Neural progenitor cell (in vitro differentiated cells): Measurements from ENCODE around the gene CACHD1. TPM values are rescaled to one million over a fixed set of nuclear protein-coding genes. Genes with fewer than 3 reads are reported as not detected.

Experiments
- DNase-seq: peaks from one replicate; pipeline ENCODE4 v3.0.0-alpha.2; 2016; ENCODE audit warnings: low spot score
- H2AFZ ChIP-seq: fragments of 200-600 bp; sonication (generic); replicated peaks from 2 replicates; pipeline ENCODE4 v1.6.1; 2016; ENCODE audit warnings: antibody characterized with exemption
- H3F3A ChIP-seq: fragments of 200-600 bp; sonication (generic); 2 replicates; pipeline ENCODE4 v1.6.1; 2016; ENCODE audit warnings: antibody characterized with exemption, low read depth
- H3K27ac ChIP-seq: fragments of 200-600 bp; sonication (generic); 2 replicates; pipeline ENCODE4 v1.5.1; 2016; ENCODE audit warnings: mild to moderate bottlenecking
- H3K27me3 ChIP-seq: fragments of 200-600 bp; sonication (generic); 2 replicates; pipeline ENCODE4 v1.6.1; 2016; ENCODE audit warnings: mild to moderate bottlenecking, moderate library complexity
- H3K36me3 ChIP-seq: fragments of 200-600 bp; sonication (generic); 2 replicates; pipeline ENCODE4 v1.5.1; 2016
- H3K4me1 ChIP-seq: fragments of 200-600 bp; sonication (generic); 2 replicates; pipeline ENCODE4 v1.6.1; 2016; ENCODE audit warnings: mixed run types
- H3K4me2 ChIP-seq: fragments of 200-600 bp; sonication (generic); 2 replicates; pipeline ENCODE4 v1.6.1; 2016
- H3K4me3 ChIP-seq: fragments of 200-600 bp; sonication (generic); 2 replicates; pipeline ENCODE4 v1.5.1; 2016
- H3K79me2 ChIP-seq: fragments of 200-600 bp; sonication (generic); 2 replicates; pipeline ENCODE4 v1.6.1; 2016; ENCODE audit warnings: low read depth
- H3K9ac ChIP-seq: fragments of 200-600 bp; sonication (generic); 2 replicates; pipeline ENCODE4 v1.6.1; 2016
- H3K9me3 ChIP-seq: fragments of 200-600 bp; sonication (generic); 2 replicates; pipeline ENCODE4 v1.5.1; 2016; ENCODE audit warnings: low read depth
- H4K20me1 ChIP-seq: fragments of 200-600 bp; sonication (generic); 2 replicates; pipeline ENCODE4 v1.6.1; 2016; ENCODE audit warnings: low read depth
- H3K27ac Mint-ChIP-seq: 3 replicates; pipeline ENCODE4 v1.8.0; 2021; ENCODE audit warnings: mixed read lengths
- H3K27me3 Mint-ChIP-seq: 2 replicates; pipeline ENCODE4 v1.8.0; 2022; ENCODE audit warnings: low read depth, mild to moderate bottlenecking, inconsistent platforms, moderate library complexity, mixed read lengths; ENCODE audit not compliant: insufficient read depth
- H3K36me3 Mint-ChIP-seq: 3 replicates; pipeline ENCODE4 v1.8.0; 2021; ENCODE audit warnings: mixed read lengths
- H3K4me1 Mint-ChIP-seq: 3 replicates; pipeline ENCODE4 v1.8.0; 2021; ENCODE audit warnings: mixed read lengths
- H3K4me3 Mint-ChIP-seq: 3 replicates; pipeline ENCODE4 v1.8.0; 2021; ENCODE audit warnings: mild to moderate bottlenecking, moderate library complexity, mixed read lengths
- H3K9me3 Mint-ChIP-seq: 3 replicates; pipeline ENCODE4 v1.8.0; 2020; ENCODE audit warnings: mixed read lengths
- EZH2 ChIP-seq: fragments of 200-600 bp; sonication (generic); IDR thresholded peaks from 2 replicates; pipeline ENCODE4 v1.6.1; 2017; ENCODE audit warnings: antibody characterized with exemption, mild to moderate bottlenecking, moderate library complexity
- EZH2phosphoT487 ChIP-seq: fragments of 200-600 bp; sonication (generic); IDR thresholded peaks from 2 replicates; pipeline ENCODE4 v1.6.1; 2017; ENCODE audit warnings: antibody characterized with exemption
- total RNA-seq: library from RNA; depleted of rRNA; stranded (reverse); fragments of >200 nt; gene quantifications from 2 replicates; pipeline ENCODE4 v1.2.3, GENCODE V29; 2015; ENCODE audit warnings: low replicate concordance
- TF ChIP-seq, protein P1 (sequence below): fragments of 200-600 bp; sonication (generic); IDR thresholded peaks from 2 replicates; pipeline ENCODE4 v1.5.1; 2017; ENCODE audit warnings: antibody characterized with exemption, mild to moderate bottlenecking

The CACHD1 gene
- total RNA-seq, 1 donor from 2014 or later, result 61.0 TPM

DNA sequence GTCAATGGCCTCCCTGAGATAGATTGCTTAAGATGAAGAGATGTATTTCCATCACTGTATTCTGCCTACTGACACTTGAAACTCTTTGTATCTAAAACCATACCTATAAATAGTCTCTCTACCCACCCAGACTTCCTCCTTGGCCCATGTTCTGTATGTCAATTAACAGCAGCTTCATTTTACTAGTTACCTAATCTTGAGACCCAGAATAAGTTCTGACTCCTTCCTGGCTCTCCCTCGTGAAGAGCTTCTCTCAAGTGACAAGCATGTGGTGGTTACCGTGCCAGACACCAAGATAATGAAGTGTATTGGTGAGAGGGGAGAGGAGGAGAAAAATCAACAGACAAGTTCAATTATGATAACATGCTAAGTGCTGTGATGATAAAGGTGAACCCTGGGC is 146.1 kb downstream of the CACHD1 start:
- Histone ChIP-seq H3K4me1 (no peaks in the 10 kb centered on the region), H3K9me3 (no peaks in the 10 kb centered on the region), H3K9ac (no peak overlapping the region), H3K4me2 (no peak overlapping the region), H4K20me1 (no peaks in the 10 kb centered on the region), H3K79me2 (peaks cover 18% of the 10 kb centered on the region), H3K36me3 (no peaks in the 10 kb centered on the region), H3K27ac (no peak overlapping the region), H3F3A (no peaks in the 10 kb centered on the region), H3K4me3 (no peak overlapping the region), H3K27me3 (no peaks in the 10 kb centered on the region), H2AFZ (no peak overlapping the region)
- no peak overlapping the region for H3K4me3 Mint-ChIP-seq
- peaks cover 8% of the 10 kb centered on the region for H3K9me3 Mint-ChIP-seq
- H3K27me3 Mint-ChIP-seq, result peaks cover 9% of the 10 kb centered on the region
- no peak overlapping the region for H3K27ac Mint-ChIP-seq
- DNase-seq, result no peak
- peaks cover 73% of the 10 kb centered on the region for H3K36me3 Mint-ChIP-seq
- no peak for TF ChIP-seq EZH2phosphoT487
- no peak for TF ChIP-seq EZH2
- TF ChIP-seq, protein P1, sequence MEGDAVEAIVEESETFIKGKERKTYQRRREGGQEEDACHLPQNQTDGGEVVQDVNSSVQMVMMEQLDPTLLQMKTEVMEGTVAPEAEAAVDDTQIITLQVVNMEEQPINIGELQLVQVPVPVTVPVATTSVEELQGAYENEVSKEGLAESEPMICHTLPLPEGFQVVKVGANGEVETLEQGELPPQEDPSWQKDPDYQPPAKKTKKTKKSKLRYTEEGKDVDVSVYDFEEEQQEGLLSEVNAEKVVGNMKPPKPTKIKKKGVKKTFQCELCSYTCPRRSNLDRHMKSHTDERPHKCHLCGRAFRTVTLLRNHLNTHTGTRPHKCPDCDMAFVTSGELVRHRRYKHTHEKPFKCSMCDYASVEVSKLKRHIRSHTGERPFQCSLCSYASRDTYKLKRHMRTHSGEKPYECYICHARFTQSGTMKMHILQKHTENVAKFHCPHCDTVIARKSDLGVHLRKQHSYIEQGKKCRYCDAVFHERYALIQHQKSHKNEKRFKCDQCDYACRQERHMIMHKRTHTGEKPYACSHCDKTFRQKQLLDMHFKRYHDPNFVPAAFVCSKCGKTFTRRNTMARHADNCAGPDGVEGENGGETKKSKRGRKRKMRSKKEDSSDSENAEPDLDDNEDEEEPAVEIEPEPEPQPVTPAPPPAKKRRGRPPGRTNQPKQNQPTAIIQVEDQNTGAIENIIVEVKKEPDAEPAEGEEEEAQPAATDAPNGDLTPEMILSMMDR, result no peak
- H3K4me1 Mint-ChIP-seq, result no peaks in the 10 kb centered on the region

DNA sequence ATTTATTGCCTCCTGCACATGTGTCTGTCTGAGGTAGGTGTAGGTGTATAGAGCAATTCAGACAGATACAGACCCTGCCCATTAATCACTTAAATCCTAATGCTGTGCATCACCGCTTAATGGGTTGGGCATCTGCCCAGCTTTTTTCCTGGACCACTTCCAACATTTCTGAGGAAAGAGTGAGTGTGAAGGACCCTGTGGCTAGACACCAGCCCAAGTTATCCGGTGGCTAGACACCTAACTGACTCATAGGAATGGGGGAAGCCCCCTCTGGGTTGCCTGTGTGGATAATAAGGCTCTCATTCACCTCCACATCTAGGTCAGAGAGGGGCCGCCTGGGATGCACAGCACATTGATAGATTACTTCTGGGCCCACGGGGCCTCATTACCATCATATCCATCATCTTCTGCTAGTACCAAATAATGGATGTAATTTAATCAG is 153.8 kb downstream of the CACHD1 start:
- Mint-ChIP-seq H3K36me3 (peaks cover 39% of the 10 kb centered on the region), H3K9me3 (no peaks in the 10 kb centered on the region), H3K27me3 (peaks cover 3% of the 10 kb centered on the region), H3K4me3 (no peak overlapping the region), H3K27ac (no peak overlapping the region), H3K4me1 (peaks cover 14% of the 10 kb centered on the region)
- no peak for DNase-seq
- Histone ChIP-seq H4K20me1 (peaks cover 13% of the 10 kb centered on the region), H3K4me1 (no peaks in the 10 kb centered on the region), H3K79me2 (peaks cover 6% of the 10 kb centered on the region), H3K9ac (no peak overlapping the region), H3K36me3 (no peaks in the 10 kb centered on the region), H2AFZ (no peak overlapping the region), H3K4me3 (no peak overlapping the region), H3K9me3 (no peaks in the 10 kb centered on the region), H3K27me3 (no peaks in the 10 kb centered on the region), H3K27ac (no peak overlapping the region), H3F3A (no peaks in the 10 kb centered on the region), H3K4me2 (no peak overlapping the region)
- TF ChIP-seq, protein P1, result no peak
- no peak for TF ChIP-seq EZH2phosphoT487
- no peak for TF ChIP-seq EZH2

DNA sequence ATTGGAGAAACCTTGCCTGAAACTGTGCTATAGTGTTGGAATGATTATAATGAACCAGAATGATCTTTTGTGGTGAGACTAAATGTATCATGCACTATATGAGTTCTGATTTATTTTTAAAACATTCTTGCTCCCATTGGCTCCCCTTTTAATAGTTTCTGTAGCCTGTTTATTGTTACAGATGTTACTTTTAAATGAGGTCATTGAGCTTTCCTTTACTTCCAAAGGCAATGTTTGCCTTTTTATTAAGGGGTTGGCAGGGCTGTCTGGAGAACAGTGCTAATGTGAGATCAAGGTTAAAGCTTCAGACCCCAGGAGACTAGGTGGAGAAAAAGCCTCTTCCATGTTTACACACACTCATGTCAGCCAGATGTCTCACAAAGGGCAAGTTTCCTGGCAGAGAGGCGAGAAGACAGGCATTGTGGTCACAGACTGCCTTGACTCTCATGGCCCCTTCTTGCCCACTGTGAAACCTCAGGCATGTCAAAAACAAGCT is 154.3 kb downstream of the CACHD1 start:
- Mint-ChIP-seq H3K9me3 (no peaks in the 10 kb centered on the region), H3K27ac (no peak overlapping the region), H3K36me3 (peaks cover 34% of the 10 kb centered on the region), H3K4me1 (peaks cover 15% of the 10 kb centered on the region), H3K4me3 (no peak overlapping the region), H3K27me3 (no peaks in the 10 kb centered on the region)
- H3K27me3 ChIP-seq, result no peaks in the 10 kb centered on the region
- H4K20me1 ChIP-seq, result peaks cover 13% of the 10 kb centered on the region
- no peak overlapping the region for H3K4me3 ChIP-seq
- no peak overlapping the region for H3K4me2 ChIP-seq
- no peak for DNase-seq
- H3K9ac ChIP-seq, result no peak overlapping the region
- no peak overlapping the region for H2AFZ ChIP-seq
- H3F3A ChIP-seq, result no peaks in the 10 kb centered on the region
- TF ChIP-seq, protein P1, result no peak
- TF ChIP-seq EZH2phosphoT487 (no peak), EZH2 (no peak)
- peaks cover 4% of the 10 kb centered on the region for H3K79me2 ChIP-seq
- no peak overlapping the region for H3K27ac ChIP-seq
- H3K36me3 ChIP-seq, result no peaks in the 10 kb centered on the region
- H3K4me1 ChIP-seq, result no peaks in the 10 kb centered on the region
- H3K9me3 ChIP-seq, result no peaks in the 10 kb centered on the region
